WTC11 (cell line): ENCODE results near the gene FHAD1.

Experiments used
- ATF3 ChIP-seq: sonication (generic); formaldehyde crosslinking; conservative IDR thresholded peaks from 2 replicates; pipeline ENCODE4 v1.8.1; 2022; ENCODE audit warnings: mild to moderate bottlenecking, missing genetic modification reagents
- ATF6 ChIP-seq: sonication (generic); formaldehyde crosslinking; IDR thresholded peaks from 2 replicates; pipeline ENCODE4 v1.8.1; 2023; ENCODE audit warnings: mild to moderate bottlenecking, missing genetic modification reagents
- CTCF ChIP-seq: fragments of 200-600 bp; IDR thresholded peaks from 2 replicates; pipeline ENCODE4 v1.8.0; 2022; ENCODE audit warnings: antibody characterized with exemption
- E2F5 ChIP-seq: sonication (generic); formaldehyde crosslinking; IDR thresholded peaks from 2 replicates; pipeline ENCODE4 v1.8.1; 2022; ENCODE audit warnings: mild to moderate bottlenecking, moderate library complexity, missing genetic modification reagents
- ESRRA ChIP-seq: sonication (generic); formaldehyde crosslinking; IDR thresholded peaks from 2 replicates; pipeline ENCODE4 v1.8.1; 2022; ENCODE audit warnings: mild to moderate bottlenecking, missing genetic modification reagents, borderline replicate concordance
- FOXK1 ChIP-seq: sonication (generic); formaldehyde crosslinking; IDR thresholded peaks from 2 replicates; pipeline ENCODE4 v1.8.0; 2022; ENCODE audit warnings: mild to moderate bottlenecking, moderate library complexity, missing genetic modification reagents
- IRF2 ChIP-seq: sonication (generic); formaldehyde crosslinking; IDR thresholded peaks from 2 replicates; pipeline ENCODE4 v1.8.0; 2022; ENCODE audit warnings: low read depth, missing genetic modification reagents, borderline replicate concordance
- MAX ChIP-seq: sonication (generic); formaldehyde crosslinking; IDR thresholded peaks from 2 replicates; pipeline ENCODE4 v1.8.0; 2022; ENCODE audit warnings: mild to moderate bottlenecking, missing genetic modification reagents
- NR2C2 ChIP-seq: sonication (generic); formaldehyde crosslinking; IDR thresholded peaks from 2 replicates; pipeline ENCODE4 v1.8.0; 2022; ENCODE audit warnings: mild to moderate bottlenecking, missing genetic modification reagents
- RELA ChIP-seq: sonication (generic); formaldehyde crosslinking; IDR thresholded peaks from 2 replicates; pipeline ENCODE4 v1.8.1; 2022; ENCODE audit warnings: missing genetic modification reagents, mild to moderate bottlenecking, borderline replicate concordance

- TF ChIP-seq NR2C2 (CRISPR knock-in tag) (no peak), IRF2 (CRISPR knock-in tag) (no peak), CTCF (no peak), E2F5 (CRISPR knock-in tag) (peak; percentile 90; the same call in 1 of the 2 replicates), ESRRA (CRISPR knock-in tag) (peak; percentile 95; the same call in 1 of the 2 replicates), MAX (CRISPR knock-in tag) (no peak; the same call in 1 of the 2 replicates), ATF6 (no peak), FOXK1 (CRISPR knock-in tag) (no peak), RELA (CRISPR knock-in tag) (no peak), ATF3 (CRISPR knock-in tag) (no peak)
Measured at GRCh38 chr1:15246960-15247614, at the start of gene FHAD1.
